HL-60/S4 (cell line): ENCODE results near the gene ATP10A.
"Not testable (repeated sequence)": the region's sequence is repeated elsewhere in the genome, so short reads cannot be mapped to it uniquely, and the experiment has no call there.

ENCODE experiments used
- in situ Hi-C: fragments of 300-500 bp; cut with MboI; formaldehyde crosslinking; loops from 2 replicates; pipeline ENCODE4 v1.14.3; 2022; ENCODE audit warnings: low sequenced_read_pairs

Gene ATP10A

DNA sequence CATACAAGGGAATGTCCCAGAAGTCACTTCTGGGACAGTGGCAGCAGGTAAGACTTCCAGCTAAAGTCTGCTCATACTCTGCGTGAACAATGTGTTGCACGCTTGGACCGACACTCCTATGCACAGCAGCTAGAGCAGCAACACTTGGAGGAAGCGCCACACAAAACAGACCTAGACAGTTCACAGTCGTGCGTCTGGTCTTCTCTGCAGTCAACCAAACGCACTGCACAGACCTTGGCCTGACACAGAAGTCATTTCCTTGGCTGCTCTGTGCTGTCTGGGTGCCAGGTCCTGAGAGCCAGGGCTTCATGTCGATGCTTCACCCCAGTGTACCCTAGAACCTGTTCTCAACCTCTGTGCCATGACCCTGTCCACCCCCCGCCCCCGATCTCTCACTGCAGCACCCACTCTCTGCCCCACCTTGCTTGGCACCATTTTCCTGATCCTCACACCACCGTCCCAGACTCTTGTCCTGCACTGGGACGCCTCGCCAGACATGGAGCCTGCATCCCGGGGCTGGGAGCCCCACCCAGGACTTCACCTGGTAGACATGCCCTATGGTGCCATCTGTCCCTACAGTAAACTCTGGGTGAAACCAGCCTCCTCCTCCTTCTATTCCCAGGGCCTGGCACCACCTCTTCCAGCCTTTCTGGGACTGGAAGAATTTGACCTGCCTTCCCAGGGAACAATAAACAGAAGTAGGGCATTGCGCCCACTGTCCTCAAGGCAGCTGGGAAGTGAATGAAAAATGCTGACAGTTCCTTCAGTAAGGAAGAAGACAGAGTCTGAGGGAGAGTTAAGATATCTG lies 3.1 kb downstream of the ATP10A start:
- in situ Hi-C loops = no loop called here

DNA sequence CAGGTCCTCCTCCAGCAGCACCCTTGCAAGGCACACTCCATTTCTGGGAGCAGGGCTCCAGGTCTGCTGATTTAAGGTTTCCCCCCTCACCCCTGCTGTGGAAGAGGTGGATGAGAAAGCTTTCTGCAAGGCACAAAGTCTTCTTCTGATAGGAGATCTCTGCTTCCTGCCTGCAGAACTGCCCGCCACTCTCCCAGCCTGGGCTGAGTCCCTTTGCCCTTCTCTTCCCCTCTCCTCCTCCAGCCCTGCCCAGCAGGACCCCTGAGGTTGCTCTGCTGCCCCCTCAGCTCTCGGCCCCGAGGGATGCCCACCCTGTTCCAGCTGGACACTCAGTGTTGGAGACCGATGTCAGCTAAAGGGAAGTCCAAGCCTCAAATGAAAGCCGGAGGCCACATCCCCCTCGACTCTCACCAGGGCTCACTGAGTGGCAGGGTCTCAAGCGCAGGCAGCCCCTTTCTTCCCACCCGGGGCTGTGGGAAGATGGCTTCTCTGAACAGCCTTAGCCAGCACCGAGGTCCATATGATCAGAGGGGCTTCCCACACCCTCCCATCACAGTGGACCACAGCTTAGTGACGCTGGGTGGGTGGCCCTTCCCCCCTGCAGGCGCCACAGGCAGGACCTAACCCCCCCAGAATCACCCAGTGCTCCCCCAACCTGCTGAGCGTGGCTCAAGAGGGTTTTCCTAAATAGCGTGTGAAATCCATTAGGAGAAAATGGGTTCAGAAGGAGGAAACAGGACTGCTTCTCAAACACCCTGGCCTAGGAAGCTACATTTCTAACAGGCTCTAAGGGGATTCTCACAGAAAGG lies 4.0 kb downstream of the ATP10A start:
- in situ Hi-C loops = no loop called here

DNA sequence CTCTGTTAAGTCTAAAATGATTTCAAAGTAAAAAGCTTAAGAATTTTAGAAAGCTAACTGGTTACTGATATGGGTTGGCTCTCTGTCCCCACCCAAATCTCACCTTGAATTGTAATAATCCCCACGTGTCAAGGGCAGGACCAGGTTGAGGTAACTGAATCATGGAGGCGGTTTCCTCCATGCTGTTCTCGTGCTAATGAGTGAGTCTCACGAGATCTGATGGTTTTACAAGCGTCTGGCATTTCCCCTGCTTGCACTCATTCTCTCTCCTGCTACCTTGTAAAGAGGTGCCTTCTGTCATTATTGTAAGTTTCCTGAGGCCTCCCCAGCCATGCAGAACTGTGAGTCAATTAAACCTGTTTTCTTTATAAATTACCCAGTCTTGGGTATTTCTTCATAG lies 7.1 kb downstream of the ATP10A start:
- in situ Hi-C loops = not testable (repeated sequence)

DNA sequence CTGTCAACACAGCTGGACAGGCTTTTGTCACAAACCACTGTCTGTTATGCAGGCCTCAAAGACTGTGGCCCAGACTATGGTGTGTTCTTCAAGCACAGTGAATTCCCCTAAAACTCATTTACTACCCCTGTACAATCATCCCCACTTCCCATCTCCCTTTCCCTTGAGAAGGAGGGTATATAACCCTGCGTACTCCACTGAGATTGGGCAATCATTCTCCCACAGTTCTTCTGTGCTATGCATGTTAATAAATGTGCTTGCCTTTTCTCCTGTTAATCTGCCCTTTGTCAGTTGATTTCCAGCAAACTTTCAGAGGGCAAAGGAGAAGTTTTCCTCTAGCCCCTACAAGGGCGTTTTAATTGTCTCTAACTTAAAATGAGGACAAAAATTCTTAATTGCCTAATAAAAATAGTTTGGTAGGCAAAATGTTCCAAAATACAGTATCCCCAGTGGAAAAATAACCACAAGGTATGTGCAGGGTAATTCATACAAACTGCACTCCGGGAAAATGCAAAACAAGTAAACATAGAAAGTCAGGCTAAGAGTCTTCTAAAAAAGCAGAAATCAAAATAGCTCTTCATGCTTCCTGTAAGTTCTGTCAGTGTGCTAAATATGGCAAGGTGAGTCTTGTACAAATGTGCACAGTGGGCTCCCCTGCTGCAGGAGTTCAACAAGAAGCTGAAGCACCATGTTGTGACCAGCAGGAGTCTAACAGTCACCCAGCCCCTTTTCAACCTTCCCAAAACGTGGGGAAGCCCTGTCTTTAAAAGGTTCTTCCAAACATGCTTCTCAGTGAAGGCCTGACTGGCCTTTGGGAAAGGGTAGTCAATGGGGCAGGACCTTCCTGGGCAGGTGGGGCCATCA lies 10.2 kb downstream of the ATP10A start:
- in situ Hi-C loops = no loop called here

DNA sequence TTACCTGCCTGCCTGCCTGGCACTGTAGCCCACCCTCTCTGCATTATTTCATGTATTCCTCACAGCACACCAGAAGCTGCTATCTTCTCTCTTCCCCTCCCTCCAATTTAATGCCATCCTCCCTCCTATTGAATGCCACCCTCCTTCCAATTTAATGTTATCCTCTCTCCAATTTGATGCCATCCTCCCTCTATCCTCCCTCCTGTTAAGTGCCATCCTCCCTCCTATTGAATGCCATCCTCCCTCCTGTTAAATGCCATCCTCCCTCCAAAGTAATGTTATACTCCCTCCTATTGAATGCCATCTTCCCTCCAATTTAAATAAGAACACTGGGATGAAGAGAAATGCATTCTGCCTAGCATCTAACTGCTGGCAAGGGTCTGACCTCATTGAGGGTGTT lies 11.1 kb downstream of the ATP10A start:
- in situ Hi-C loops = no loop called here

DNA sequence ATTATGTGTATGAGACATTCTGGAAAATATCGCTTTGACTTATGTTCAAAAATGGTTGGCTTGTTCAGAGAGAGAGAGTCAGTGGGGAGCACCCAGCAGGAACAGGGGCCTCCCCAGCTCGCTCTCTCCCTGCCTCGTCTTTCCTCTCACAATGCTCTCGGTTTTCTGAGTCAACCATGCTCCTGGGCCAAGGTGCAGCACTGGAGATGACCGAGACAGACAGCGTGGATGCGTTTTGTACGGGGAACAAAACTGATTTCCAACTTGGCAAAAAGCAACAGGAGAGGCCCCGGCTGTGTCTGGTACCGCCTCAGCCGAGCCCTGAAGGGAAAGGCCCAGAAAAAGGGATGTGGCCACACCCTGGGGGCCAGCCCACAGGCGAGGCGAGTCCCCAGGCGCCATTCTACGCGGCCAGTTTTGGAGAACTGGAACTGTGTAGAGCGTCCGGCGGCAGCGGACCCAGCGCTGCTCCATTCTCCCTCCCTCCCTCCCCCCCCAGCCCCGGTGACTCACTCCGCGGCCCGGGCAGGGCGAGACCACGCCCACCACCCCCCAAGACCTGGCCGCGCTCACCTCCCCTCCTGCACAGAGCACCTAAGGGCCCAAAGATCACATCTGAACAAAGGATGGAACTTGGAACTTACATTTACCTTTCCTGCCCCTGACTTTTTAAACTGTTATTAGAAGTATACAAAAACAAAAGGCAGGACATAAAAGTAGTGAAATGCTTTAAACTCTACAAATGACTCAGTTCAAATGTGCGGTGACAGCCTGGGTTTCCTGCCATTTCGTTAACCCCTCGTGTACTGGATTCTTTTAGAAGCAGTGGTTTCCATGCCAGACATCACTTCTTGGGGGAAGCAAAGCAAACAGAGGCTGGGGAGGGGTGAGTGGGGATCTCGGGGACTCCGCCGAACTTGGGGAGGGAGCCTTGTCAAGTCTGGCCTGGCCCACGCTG lies 12.7 kb downstream of the ATP10A start:
- in situ Hi-C loops = no loop called here

DNA sequence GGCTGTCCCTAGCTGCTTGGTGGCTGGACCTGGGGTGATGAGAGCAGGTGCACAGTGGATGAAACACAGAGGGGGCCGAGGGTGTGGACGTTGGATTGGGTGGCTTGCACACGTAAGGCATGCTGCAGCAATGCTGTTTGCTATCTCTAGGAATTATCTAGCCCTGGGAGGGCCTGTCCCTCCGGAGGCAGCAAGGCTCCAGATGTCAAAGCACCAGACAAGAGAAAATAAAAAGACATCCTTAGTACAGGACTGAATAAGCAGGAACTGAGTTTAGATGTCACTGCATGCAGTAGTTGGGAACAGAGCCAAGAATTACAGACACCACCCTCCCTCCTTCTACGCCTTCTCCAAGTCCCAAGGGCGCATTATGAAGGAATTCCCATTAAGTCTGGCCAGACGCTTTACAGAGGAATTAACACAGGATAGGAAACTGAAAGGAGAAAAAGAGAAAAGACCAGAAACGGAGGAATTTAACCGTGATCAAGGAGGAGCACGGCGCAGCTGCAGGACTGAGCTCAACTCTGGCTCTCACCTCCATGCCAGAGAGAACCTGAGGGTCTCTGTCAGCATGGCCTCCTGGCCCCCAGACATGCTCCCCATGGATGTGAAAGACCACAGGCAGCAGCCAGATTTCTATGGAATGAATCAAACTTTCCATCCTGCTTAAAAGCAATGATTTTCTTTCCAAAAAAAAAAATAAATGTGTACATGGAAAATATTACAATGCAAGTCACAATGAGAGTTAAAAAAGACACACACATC lies 13.8 kb downstream of the ATP10A start:
- in situ Hi-C loops = no loop called here

DNA sequence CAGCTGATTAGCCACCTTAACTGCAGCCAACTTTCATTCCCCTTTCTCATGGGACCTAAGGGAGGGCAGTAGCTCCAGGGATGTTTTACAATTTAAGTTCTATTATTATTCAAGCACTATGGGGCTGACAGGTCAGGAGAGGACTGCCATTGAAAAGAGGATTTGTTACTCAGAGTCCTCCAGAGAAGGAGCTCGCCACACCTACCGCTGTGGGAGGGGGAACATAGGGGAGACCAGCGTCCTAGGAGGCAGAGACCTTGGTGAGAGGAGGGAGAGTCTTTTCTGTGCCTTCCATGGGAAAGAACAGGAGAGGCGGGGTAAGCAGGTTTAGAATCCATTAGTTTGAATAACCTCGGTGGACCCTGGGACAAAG lies 14.4 kb downstream of the ATP10A start:
- in situ Hi-C loops = no loop called here

DNA sequence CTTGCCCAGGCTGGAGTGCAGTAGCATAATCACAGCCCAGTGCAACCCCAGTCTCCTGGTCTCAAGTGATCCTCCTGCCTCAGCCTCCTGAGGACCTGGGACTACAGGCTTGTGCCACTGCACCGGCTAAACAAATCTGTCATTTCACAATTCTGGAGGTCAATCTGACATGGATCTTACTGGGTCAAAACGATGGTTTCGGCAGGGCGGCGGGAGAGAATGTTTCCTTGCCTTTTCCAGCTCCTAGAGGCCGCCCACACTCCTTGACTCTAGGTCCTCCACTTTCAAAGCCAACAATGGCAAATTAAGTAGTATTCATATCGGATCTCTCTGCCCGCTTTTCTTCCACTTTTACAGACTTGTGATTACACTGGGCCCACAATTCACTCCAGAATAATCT lies 14.8 kb downstream of the ATP10A start:
- in situ Hi-C loops = no loop called here

DNA sequence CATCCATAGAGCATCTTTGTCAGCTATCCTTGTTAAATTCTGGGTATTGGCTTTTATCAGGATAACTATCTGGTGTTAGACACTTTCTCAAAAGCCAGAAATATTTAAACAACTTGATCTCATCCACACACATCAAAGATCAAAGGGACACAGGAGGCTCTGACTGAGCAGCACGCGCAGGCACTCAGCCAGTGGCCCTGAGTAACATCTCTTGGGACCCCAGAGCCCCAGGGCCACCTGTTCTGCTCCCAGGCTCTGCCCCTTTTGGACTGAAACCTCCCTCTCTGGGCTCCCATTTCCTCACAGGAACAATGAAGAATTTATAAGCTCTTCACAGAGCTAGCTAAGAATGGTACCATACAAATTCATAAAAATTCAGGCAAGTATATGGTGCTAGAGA lies 16.1 kb downstream of the ATP10A start:
- in situ Hi-C loops = no loop called here

DNA sequence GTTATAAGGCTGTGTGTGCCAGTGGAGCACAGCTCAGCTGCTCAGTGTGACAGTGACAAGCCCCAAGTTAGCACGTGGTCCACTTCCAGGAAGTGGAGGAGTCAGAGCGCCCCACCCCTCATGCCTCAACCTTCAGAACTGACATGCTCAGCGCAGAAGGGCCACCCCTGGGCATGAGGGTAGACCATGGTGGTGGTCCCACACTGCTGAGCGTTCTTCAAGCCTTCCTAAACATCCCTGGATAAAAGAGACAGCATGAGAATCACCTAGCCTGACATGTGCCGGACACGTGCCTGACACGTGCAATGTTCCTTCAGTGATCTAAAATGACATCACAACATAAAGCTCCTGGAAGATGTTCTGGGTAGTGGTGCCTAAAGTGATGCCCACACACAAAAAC lies 16.8 kb downstream of the ATP10A start:
- in situ Hi-C loops = no loop called here

DNA sequence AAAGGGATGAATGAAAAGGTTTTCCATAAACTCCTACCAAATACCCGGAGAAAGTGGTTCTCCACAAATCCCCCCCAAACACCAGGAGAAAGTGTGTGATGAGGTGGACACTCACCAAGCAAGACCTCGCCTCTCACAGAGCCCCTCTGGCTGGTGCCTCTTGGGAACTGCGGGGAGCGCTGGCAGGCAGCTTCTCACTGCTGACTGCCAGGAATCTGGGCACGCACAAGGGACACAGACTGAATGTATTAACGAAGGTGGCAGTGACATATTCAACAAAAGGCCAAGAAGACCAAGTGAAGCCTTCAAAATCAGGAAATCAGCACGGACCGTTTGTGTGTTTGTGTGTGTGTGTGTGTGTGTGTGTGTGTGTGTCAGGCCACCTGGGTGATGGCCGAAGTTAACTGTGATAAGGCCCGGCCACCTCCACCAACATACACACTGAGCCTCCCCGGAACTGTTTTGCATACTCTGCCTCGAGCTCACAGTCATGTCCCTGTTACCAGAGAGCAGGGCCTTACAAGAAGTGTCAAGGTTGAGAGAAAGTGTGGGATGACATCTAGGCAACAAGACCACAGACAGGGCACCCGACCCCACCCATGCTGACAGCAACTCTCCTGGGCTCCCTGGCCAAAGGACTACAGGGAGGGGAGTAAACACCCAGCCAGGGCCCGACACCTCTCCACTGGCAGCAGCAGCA lies 18.0 kb downstream of the ATP10A start:
- in situ Hi-C loops = no loop called here

DNA sequence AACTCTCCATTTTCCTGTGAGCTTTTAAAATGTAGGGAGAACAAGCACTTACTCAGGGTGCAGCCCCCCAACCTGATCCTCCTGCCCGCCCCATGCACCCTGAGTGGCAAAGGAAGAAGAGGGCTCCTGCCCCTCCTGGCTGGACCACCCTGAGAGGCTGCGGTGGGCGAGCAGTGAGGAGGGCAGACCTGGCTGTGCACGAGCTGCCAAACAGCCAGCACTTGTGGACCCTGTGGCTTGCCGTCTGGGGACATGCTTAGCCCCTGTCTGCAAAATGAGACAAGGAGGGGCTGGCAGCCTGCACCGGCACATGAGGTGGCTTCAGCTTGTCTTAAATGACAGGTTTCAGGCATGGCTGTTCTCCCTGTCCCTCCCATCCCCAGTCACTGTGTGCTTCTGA lies 18.6 kb downstream of the ATP10A start:
- in situ Hi-C loops = no loop called here

DNA sequence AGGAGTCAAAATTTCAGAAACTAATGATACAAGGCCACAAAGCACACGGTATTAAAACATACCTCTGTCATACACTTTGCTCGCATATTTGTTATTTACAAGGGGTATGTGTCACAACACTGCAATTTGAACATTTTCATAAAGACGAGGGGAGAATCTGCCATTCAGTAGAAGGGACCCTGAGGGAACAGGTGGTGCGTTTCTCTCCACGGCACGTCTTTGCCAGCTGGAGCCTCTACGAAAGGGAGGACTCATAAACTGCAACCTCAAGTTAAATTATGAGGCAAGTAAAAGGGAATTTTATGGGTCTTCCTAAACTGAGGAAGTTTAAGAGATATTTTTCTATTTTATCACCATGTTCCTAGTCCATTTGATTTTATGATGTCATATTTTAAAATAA lies 19.1 kb downstream of the ATP10A start:
- in situ Hi-C loops = no loop called here

DNA sequence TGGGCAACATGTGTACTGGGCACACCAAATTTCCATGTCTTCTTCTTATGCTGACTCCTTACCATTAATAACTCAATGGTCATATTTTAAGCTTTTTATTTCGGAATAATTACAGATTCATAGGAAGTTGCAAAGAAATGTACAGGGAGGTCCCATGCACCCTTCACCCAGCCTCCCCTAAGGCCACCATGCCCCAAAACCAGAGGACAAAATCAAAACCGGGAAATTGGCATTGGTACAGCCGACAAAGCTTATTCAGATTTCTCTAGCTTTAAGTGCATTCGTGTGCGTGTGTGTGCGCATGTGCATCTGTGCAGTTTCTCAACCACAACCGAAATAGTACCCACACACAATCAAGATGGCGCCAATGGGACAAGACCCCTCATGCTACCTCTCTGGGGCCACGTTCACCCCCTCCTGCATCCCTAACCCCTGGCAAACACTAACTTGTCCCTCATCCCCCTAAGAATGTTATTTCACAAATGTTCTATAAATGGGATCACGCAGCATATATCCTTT lies 23.4 kb downstream of the ATP10A start:
- in situ Hi-C loops = no loop called here

DNA sequence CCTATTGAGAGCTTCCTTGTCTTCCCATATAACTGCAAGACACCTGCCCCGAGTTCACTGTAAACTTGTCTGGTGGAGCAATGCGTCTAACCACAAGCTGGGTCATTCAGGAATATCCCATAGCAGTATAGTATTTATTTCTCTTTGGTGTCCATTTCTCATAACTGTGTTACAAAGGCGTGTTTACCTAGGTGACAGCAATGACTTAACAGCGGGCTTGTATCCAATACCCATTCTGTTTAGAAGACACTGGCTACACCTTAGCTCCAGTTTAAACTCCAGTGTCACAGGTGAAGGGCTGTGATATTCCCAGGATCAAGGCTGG lies 24.3 kb downstream of the ATP10A start:
- in situ Hi-C loops = no loop called here

DNA sequence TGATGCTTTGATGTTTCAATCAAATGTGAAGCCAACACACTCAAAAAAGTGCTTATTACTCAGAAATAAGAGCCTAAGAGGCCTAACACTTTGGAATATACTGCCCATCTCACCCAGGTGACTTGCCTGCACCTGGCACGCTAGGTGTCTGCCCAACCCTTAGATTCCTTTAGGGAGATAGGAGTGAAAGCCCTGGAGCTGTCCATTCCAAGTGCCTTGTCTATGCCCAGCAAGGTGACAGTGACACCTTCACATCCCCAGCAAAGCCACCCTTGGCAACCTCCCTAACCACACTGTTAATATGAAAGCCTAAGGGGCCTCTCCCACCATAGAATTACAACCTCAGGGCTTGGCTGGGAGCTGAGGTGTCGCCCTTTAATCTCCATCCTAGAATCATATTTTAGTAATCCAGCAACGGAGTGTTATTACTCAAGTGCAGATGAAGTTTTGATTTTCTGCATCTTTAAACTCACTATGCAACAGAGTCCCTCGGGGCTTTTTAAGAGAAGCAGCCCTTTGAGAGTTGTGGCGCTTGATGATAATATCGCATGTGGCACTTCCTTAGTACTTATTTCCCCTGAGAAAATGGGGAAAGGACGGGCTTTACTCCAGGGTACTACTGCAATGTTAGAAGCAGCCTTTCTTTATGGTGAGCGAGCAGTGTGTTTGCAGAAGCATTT lies 24.8 kb downstream of the ATP10A start:
- in situ Hi-C loops = no loop called here

DNA sequence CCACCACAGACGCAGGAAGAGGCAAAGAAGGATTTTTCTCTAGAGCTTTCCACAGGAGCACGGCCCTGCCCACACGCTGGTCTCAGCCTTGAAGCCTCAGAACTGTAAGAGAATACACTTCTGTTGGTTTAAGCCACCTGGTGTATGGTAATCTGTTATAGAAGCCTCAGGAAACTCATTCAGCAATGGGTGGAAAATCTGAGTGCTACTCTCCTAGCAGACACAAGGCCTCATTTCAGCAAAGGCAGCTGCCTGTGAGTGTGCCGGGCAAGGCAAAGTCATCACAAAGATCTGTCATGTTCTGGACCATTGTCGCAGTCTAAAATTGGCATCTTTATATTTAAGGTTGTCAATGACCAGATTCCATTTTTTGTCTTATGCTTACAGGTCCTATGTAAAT lies 31.0 kb downstream of the ATP10A start:
- in situ Hi-C loops = no loop called here
